Fibroblast of skin of right biceps (primary cell): ENCODE measurements around the gene ANGPTL4.
"Not testable (repeated sequence)": the region's sequence is repeated elsewhere in the genome, so short reads cannot be mapped to it uniquely, and the experiment has no call there.

Experiments used
- DNase-seq: peaks from one replicate; pipeline ENCODE4 v3.0.0-alpha.2; 2013

Gene ANGPTL4

GRCh38 chr19:8334458-8335342, 29.3 kb upstream of the ANGPTL4 start:
- peak; percentile 39 for DNase-seq

DNA sequence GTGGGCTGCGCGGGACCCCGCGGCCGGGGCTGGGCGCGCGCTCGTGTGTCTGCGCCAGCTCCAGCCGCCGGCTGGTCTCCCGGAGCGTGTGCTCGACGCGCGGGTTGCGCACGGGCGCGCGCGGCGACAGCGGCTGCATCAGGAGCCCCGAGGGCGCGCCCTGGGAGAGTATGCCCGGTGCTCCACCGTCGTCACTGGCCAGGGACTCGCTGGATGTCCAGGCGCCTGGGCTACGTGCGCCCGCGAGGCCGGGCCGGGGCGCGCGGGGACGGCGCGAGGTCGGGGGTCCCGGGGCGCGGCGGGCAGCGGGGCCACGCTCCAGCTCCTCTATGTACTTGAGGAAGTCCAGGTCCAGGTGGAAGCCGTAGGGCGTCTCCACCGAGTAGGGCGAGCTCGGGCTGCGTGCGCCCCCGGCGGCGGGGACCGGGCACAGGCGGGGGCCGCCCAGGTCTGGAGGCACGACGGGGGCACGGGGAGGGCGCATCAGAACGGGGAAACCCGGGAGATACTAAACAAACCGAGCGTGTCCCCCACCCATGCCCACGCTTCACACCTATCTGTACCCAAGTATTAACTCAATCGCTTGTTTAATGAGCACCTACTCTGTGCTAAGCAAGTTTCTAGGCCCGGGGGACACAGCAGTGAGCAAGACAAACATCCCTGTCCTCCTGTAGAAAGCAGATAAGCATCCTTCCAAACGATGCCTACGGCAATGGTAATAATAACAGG, 28.4 kb upstream of the ANGPTL4 start:
- DNase-seq, result no peak

DNA sequence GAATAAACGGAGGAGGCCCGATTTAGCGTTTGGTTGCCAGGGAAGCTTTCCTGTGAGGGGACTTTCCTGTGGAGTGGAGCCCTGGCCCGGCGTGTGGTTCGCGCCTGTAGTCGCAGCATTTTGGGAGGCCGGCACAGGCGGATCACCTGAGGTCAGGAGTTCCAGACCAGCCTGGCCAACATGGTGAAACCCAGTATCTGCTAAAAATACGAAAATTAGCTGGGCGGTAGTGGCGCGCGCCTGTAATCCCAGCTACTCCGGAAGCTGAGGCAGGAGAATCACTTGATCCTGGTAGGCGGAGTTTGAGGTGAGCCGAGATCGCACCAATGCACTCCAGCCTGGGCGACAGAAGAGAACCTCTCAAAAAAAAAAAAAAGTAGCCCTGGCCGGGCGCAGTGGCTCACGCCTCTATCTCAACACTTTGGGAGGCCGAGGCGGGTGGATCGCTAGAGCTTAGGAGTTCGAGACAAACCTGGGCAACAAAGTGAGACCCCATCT, 27.8 kb upstream of the ANGPTL4 start:
- no peak for DNase-seq

- no peak for DNase-seq
These were observed 27.3 kb upstream of the ANGPTL4 start for GRCh38 chr19:8336660-8337059.

DNA sequence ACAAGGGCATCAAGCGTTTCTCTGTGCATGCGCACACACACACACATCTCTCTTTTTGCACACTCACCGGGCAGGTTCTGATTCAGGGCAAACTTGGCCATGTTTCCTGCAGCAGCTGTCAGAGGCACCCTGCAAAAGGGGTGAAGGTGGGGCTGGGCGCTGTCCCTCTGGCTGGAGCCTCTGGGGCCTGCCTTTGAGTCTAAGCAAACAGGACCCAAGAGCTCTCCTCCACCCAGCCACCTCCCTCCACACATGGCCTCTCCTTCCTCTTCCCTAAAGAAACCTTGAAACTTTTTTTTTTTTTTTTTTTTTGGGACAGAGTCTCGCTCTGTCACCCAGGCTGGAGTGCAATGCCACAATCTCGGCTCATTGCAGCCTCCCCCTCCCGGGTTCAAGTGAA, 26.2 kb upstream of the ANGPTL4 start:
- no peak for DNase-seq

GRCh38 chr19:8338835-8339234, 25.1 kb upstream of the ANGPTL4 start:
- no peak for DNase-seq

DNA sequence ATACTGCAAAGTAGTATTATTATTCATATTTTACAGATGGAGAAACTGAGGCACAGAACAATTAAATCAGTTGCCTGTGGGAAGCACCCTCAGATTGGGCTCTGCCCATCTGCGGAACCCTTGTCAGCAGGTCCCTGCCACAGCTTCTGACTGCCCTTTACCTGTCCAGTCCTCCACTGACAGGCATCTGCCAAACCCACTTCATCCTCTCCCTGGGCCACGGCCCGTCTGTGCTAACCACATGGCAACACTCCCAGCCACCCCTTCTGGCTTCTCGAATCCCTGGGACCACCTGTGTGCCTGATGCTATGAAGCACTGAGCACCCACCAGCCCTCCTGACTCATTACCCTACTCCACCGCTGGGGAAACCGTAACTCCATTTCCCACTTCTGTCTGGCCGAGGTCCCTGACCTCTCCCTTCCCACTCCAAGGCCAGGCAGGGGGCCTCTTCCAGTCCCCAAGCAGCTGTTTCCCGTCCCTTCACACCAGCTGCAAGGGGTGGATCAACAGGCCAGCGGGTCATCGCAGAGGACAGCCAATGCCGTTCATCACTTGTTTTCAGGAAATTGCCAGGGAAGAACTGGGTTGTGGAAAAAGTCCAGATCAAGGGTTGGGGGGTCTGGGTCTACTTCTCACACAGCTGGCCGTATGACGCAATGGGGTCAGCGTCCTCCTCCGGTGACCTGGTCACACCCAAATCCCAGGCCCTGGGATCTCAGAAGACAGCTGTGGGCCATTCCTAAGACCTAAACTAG, 23.4 kb upstream of the ANGPTL4 start:
- DNase-seq, result no peak

GRCh38 chr19:8341504-8341903, 22.5 kb upstream of the ANGPTL4 start:
- not testable (repeated sequence) for DNase-seq

DNA sequence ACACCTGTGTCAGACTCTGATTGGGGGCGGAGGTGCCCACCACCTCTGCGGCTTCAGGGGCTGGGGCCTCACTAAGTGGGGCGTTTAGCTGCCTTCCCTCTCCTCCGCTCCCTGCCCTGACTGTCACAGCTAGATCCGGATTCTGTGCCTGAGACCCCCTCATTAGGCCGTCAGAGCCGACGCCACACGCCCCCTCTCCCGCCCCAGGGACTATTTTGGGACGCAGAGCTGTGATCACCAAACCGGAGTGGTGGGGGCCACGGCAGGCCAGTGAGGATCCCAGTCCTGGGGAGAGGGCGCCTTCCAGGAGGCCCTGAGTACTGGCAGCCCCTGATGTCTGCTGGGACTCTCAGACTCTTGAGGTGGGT, 21.7 kb upstream of the ANGPTL4 start:
- no peak for DNase-seq

DNA sequence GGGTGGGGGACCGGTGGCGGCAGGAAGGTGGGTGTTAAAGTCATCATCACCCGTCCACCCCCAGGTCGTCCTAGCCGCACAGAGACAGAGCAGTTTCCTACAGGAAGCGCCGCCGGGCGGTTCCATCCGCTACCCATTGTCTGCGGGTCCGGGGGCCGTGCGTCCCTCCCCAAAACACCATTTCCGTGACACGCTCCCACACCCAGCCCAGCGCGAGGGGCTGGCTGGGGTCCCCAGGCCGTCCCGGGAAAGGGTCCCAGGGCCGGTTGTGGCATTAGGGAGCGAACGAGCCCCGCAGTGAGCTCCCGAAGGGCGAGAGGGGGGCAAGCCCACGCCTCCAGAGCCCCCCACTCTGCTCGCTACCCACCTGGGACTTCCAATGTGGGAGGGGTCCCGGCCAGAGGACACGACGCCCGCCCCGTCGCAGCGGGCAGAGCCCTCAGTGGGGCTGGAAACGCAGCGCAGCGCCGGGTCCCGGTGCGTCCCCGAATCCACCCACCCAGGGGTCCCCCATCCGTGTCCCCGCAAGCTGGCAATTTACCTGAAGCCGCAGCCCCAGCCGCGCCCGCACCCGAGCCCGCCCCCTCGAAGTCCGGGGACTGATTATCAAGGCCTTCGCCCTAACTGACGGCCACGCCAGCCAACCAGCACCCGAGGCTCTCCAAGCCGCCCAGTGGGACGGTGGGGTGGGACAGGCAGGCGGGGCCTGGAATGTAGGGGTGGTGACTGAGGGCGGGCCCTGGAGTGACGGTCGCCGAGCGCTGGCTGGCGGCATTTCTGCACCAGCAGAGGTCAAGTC, 21.1 kb upstream of the ANGPTL4 start, which contains the start of gene KANK3:
TSS of gene KANK3 (minus strand) at position 579 of the 799 bp plus-strand sequence. CDS start 5,434 bp downstream, outside the sequence.
- peak; percentile 94 for DNase-seq

DNA sequence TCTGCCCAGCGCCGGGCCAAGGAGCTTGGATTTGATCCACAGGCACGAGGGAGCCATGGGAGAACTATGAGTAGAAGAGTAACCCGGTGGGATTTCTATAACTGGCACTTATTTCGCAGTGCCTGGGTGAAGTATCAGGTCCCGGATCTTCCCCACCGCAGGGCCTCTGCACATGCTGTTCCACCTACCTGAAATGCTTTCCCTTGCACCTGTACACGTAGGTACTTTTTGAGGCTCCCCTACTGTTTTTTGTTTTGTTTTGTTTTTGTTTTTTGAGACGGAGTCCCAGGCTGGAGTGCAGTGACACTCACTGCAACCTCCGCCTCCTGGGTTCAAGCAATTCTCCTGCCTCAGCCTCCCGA, 20.5 kb upstream of the ANGPTL4 start:
- no peak for DNase-seq

DNA sequence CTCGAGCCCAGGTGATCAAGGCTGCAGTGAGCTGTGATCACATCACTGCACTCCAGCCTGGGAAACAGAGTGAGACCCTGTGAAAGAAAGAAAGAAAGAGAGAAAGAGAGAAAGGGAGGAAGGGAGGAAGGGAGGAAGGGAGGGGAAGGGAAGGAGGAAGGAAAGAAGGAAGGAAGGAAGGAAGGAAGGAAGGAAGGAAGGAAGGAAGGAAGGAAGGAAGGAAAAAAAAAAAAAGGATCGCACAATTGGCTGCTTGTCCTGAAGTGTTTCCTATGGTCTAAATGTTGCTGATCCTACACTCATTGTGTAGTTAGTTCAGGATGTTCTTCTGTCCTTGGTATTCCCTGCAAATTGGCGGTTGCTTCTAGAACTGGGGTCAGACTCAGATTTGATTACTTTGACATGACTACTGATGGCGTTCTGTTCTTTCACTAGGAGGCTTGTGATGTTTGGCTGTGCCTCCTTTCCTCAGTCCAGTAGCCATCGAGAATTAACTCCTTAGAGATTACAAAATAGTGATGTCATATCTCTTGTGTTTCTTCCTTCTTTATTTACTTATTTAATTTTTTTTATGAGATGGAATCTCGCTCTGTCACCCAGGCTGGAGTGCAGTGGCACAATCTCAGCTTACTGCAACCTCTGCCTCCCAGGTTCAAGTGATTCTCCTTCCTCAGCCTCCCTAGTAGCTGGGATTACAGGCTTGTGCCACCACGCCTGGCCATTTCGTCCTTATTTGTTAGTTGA, 14.2 kb upstream of the ANGPTL4 start:
- not testable (repeated sequence) for DNase-seq

DNA sequence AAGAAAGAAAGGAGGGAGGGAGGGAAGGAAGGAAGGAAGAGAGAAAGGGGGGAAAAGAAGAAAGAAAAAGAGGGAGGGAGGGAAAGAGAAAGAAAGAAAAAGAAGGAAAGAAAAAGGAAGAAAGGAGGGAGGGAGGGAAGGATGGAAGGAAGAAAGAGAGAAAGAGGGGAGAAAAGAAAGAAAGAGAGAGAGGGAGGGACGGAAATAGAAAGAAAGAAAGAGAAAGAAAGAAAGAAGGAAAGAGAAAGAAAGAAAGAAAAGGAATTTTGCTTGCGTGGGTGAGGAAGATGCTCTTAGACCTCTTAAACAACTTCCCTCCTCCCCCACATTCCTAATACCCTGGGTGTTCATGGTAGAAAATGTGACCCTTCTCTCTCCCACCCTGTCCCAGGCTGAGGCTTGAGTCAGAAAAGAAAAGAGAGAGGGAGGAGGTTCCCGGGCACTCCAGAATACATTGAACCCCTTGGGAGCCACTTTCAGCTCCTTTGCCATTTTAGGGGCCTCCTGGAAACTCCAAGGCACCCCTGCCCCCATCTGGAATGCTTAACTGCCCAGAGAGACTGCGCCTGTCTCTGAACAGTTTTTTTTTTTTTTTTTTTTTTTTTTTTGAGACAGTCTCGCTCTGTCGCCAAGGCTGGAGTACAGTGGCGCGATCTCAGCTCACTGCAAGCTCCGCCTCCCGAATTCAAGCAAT, 11.7 kb upstream of the ANGPTL4 start:
- DNase-seq, result peak; percentile 41

DNA sequence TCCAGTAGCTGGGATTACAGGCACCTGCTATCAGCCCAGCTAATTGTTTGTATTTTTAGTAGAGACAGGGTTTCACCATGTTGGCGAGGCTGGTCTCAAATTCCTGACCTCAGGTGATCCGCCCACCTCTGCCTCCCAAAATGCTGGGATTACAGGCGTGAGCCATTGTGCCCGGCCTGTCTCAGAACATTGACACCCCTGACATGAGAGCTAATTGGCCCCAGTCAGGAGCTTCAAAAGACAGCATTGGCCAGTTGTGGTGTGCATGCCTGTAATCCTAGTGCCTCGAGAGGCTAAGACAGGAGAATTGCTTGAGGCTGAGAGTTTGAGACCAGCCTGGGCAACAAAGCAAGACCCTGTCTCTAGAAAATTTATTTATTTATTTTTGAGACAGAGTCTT, 11.1 kb upstream of the ANGPTL4 start:
- not testable (repeated sequence) for DNase-seq

- DNase-seq, result peak; percentile 89
These were observed 8.1 kb upstream of the ANGPTL4 start for GRCh38 chr19:8355631-8356402.

DNA sequence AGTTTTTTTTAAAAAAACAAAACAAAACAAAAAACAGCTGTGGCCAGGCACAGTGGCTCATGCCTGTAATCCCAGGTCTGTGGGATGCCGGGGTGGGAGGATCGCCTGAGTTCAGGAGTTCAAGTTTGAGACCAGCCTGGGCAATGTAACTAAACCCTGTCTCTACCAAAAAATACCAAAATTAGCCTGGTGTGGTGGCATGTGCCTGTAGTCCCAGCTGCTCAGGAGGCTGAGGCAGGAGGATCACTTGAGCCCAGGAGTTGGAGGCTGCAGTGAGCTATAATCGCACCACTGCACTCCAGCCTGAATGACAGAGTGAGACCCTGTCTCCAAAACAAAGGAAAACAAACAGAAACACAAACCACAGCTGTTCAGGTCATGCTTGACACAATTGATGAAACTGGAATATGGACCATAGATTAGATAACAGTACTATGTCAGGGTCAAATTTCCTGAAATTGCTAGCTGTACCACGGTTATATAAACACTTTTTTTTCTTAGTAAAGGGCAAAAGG, 6.9 kb upstream of the ANGPTL4 start:
- DNase-seq, result no peak

DNA sequence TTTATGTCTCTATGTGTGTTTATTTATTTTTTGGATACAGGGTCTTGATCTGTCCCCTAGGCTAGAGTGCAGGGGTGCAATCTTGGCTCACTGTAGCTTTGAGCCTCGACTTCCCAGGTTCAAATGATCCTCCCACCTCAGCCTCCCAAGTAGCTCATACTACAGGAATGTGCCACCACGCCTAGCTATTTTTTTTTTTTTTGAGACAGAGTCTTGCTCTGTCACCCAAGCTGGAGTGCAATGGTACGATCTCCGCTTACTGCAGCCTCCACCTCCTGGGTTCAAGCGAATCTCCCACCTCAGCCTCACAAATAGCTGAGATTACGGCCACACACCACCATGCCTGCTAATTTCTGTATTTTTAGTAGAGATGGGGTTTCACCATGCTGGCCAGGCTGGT, 5.0 kb upstream of the ANGPTL4 start:
- DNase-seq, result no peak

DNA sequence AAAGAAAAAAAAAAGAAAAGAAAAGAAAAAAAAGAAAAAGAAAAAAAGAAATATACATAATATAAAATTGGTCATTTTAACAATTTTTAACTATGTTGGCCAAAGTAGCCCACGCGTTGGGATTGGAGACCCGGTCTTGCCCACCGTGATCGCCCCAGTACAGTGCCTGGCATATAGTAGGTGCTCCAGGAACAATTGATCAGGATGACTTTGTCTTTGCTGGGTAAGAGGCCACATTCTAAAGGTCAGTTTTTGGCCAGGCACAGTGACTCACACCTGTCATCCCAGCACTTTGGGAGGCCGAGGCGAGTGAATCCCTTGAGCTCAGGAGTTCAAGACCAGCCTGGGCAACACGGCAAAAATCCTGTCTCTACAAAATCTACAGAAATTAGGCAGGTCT, 3.8 kb upstream of the ANGPTL4 start:
- DNase-seq, result no peak

DNA sequence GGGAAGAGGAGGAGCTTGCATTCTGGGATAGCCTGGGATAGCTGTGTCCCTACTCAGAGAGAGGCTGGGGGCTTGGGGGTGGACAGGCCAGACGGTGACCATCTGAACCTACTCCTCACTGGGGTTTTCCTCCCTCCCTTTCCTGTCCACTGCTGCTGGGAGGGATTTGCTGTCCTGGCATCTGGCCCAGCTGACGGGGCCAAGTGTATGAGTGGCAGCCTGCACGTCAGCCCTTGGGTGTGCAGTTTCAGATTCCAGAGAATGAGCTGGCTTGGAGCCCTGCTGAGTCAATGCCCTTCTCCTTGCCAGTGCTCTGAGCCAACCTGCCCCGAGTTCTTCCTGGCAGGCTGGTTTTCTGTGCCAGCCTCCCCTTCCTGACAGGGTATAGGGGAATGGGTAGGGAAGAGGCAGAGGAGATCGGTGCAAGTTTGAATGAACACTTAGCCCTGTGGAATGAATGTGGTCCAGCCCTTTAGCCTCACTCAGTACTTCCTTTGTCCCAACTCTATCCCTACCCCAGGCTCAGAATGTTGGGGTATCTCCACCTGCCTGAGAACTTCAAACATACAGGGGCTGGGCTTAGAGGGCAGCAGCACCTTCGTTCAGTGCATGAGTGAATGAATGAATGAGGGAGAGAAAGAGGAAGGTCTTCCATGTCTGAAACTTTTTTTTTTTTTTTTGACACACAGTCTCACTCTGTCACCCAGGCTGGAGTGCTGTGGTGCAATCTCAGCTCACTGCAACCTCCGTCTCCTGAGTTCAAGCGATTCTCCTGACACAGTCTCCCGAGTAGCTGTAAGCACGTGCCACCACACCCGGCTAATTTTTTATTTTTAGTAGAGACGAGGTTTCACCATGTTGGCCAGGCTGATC, 1.8 kb upstream of the ANGPTL4 start:
- peak; percentile 97 for DNase-seq
